Caki2 (cell line): ENCODE results near the gene SLC7A14. TPM values are rescaled to one million over a fixed set of nuclear protein-coding genes. Genes with fewer than 3 reads are reported as not detected.
A peak's percentile ranks its signal among the peaks of the same experiment; 100 is the strongest.

ENCODE experiments used
- DNase-seq: peaks from one replicate; pipeline ENCODE4 v3.0.0-alpha.2; 2015; ENCODE audit warnings: low read depth
- in situ Hi-C: cut with HindIII; loops from 2 replicates; pipeline ENCODE4 v1.10.0; 2016; ENCODE audit warnings: low sequenced_read_pairs, low pct_unique_long_range_greater_than_20kb, mixed read lengths
- total RNA-seq: library from RNA; depleted of rRNA; stranded (reverse); fragments of >200 nt; shearing (Covaris generic); gene quantifications from 2 replicates; pipeline ENCODE4 v1.2.3, GENCODE V29; 2014; ENCODE audit warnings: low replicate concordance

Gene SLC7A14
- total RNA-seq, 1 experiment from 2014 or later = not detected

- in situ Hi-C loops = no loop called here
- DNase-seq = no peak
Observed at GRCh38 chr3:170558427-170558826, 27.4 kb downstream of the SLC7A14 start.

GRCh38 chr3:170555329-170555728 lies 30.5 kb downstream of the SLC7A14 start:
- DNase-seq = no peak
- in situ Hi-C loops = no loop called here

GRCh38 chr3:170553788-170554757 lies 31.8 kb downstream of the SLC7A14 start:
- in situ Hi-C loops = no loop called here
- DNase-seq = no peak

GRCh38 chr3:170551252-170551651 lies 34.6 kb downstream of the SLC7A14 start:
- in situ Hi-C loops = no loop called here
- no peak for DNase-seq

- DNase-seq = no peak
- in situ Hi-C loops = no loop called here
Observed at GRCh38 chr3:170542704-170543103, 43.2 kb downstream of the SLC7A14 start.

- in situ Hi-C loops = no loop called here
- DNase-seq = no peak
Observed at GRCh38 chr3:170539897-170540296, 46.0 kb downstream of the SLC7A14 start.

GRCh38 chr3:170536712-170537111 lies 49.2 kb downstream of the SLC7A14 start:
- in situ Hi-C loops = no loop called here
- DNase-seq = no peak

- in situ Hi-C loops = no loop called here
- DNase-seq = peak; percentile 42
Observed at GRCh38 chr3:170534227-170534626, 51.6 kb downstream of the SLC7A14 start.

- in situ Hi-C loops = no loop called here
Observed at GRCh38 chr3:170532573-170532972, 53.3 kb downstream of the SLC7A14 start.

GRCh38 chr3:170531657-170532335 lies 54.1 kb downstream of the SLC7A14 start:
- in situ Hi-C loops = no loop called here
- DNase-seq = no peak

More at GRCh38 chr3:170532573-170532972, 53.3 kb downstream of the SLC7A14 start:
- no peak for DNase-seq

GRCh38 chr3:170531054-170531453 lies 54.8 kb downstream of the SLC7A14 start:
- DNase-seq = no peak
- in situ Hi-C loops = no loop called here

- in situ Hi-C loops = no loop called here
- DNase-seq = no peak
Observed at GRCh38 chr3:170529912-170530311, 56.0 kb downstream of the SLC7A14 start.

GRCh38 chr3:170529346-170529745 lies 56.5 kb downstream of the SLC7A14 start:
- no peak for DNase-seq
- in situ Hi-C loops = no loop called here

GRCh38 chr3:170528726-170529125 lies 57.1 kb downstream of the SLC7A14 start:
- no peak for DNase-seq
- in situ Hi-C loops = no loop called here

GRCh38 chr3:170524073-170524472 lies 61.8 kb downstream of the SLC7A14 start:
- DNase-seq = no peak
- in situ Hi-C loops = no loop called here

- in situ Hi-C loops = no loop called here
- no peak for DNase-seq
Observed at GRCh38 chr3:170523248-170523647, 62.6 kb downstream of the SLC7A14 start.

- DNase-seq = no peak
Observed at GRCh38 chr3:170522201-170522600, 63.7 kb downstream of the SLC7A14 start.

GRCh38 chr3:170520996-170521395 lies 64.9 kb downstream of the SLC7A14 start:
- DNase-seq = no peak
- in situ Hi-C loops = no loop called here

More at GRCh38 chr3:170522201-170522600, 63.7 kb downstream of the SLC7A14 start:
- in situ Hi-C loops = no loop called here

- DNase-seq = no peak
- in situ Hi-C loops = no loop called here
Observed at GRCh38 chr3:170517242-170517945, 68.5 kb downstream of the SLC7A14 start.
